ENCODE results near the gene SREBF2. TPM values are rescaled to one million over a fixed set of nuclear protein-coding genes. Genes with fewer than 3 reads are reported as not detected.
"Not testable (repeated sequence)": the region's sequence is repeated elsewhere in the genome, so short reads cannot be mapped to it uniquely, and the experiment has no call there.

Gene SREBF2
- total RNA-seq, 1 donor from 2014 or later, result 26.0 TPM

DNA sequence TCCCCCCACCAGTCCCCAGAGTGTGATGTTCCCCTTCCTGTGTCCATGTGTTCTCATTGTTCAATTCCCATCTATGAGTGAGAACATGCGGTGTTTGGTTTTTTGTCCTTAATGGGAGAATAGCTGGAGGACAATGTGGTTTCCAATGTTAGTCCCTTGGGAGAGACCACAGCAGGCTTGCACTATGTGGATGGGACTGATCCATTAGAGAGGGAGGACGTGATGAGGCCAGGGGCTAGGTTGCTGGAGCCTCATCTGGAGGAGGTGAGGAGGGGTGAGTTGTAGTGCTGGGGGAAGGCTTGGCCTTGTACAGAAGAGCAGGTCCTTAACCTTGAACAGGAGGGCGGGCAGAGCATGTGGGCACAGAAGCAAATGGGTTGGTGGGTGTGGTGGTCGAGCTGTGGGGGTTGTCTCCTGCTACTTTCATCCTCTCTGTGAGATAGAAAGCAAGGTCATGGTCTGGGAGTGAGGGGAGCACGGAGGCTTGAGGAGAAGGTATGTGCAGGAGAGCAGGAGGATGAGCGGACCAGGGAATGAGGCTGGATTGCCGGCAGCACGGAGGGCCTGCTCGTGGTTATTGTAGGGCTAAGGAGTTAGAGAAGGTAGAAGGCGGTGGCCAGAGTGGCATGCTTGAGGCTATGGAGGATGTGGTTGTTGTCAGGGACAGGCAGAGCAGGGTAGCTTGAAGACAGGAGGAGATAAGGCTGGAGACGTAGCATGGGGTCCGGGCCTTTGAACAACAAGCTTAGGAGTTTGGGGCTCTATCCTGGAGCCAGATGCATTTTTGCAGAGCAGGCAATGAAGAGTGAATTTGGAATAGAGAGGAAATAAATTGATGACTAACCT lies 11.2 kb upstream of the SREBF2 start:
- DNase-seq (ENCODE audit: low spot score), result no peak

DNA sequence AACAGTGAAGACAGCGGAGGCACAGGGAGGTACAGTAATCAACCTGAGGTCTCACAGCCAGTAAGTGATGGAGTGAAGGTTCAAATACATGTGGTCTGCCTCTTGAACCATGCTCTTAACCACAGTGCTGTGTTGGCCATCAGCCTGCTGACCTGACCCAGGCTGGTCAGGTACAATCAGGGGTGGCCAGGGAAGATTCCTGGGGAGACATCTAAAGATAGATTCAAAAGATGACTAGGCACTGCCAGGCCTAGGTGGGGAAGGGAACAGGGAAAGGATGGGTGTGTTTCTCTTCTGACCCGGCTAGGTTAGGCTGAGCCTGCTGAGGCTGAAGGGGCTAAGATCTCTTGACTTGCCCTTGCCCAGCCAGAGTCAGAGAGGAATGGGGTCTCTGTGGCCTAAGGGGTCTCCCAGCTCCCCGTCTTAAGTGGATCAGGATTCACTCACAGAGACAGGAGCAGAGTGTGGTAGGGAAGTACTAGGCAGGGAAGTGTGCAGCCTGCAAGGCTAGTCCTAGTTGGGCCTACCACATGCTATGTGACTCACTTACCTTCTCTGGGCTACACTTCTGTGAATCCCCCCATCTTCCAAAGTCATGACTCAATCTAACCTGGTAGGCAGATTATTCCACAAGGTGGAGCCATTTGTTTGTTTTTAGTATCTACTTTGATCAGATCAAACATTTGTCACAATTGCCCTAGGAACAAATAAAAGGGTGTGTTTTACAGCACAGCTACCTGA lies 10.4 kb upstream of the SREBF2 start:
- DNase-seq (ENCODE audit: low spot score), result peak; percentile 49

DNA sequence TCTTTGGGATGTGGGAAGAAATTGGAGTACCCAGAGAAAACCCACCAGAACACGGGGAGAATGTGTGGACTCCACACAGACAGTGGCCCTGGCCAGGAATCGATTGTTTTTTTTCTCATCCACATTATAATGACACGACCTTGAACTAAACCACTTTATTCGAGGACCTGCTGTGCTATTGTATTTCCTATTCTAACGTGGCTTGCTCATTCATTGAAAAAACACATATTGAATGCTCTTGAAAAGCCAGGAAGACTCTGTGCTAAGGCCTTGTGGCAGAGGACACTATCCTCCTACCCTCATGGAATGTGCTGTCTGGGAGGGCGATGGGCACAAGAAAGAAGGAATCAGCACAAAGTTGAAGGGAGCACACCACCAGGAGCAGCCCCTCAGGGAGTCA lies 9.1 kb upstream of the SREBF2 start:
- DNase-seq (ENCODE audit: low spot score), result no peak

DNA sequence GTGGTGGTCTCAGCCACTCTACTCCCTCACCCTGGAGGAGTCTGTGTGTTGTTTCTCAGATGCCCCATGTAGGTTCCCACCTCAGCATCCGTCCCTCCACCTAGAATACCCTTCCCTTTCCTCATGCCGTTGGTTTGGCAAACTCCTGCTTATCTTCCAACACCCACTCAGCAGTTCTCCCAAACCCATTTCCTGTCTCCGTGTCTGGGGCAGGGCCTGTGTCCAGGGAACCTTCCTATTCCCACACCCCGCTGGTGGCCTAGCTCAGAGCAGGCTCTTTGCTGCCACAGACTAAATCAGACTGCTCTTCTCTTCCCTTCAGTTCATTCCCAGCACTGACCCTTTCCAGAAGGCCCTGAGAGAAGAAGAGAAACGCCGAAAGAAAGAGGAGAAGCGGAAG lies 7.5 kb upstream of the SREBF2 start:
- DNase-seq (ENCODE audit: low spot score), result no peak

DNA sequence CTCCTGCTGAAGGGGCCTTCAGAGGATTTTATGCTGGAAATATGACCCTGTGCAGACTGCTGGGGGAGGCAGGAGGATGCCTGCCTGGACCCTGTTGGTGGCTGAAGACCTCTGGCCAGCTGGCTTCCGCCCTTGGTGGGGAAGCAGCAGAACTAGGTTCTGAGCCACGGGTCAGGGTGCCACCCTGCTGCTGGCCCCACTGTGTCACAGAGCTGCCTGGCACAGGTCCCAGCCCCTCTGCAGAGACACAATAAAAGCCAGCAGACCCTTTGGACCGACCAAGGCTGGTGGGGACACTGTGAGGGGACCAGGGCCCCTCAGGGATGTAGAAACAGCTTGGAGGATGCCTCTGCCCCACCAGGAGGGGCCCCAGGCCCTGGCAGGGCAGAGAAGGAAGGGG lies 6.9 kb upstream of the SREBF2 start:
- no peak for DNase-seq (ENCODE audit: low spot score)

DNA sequence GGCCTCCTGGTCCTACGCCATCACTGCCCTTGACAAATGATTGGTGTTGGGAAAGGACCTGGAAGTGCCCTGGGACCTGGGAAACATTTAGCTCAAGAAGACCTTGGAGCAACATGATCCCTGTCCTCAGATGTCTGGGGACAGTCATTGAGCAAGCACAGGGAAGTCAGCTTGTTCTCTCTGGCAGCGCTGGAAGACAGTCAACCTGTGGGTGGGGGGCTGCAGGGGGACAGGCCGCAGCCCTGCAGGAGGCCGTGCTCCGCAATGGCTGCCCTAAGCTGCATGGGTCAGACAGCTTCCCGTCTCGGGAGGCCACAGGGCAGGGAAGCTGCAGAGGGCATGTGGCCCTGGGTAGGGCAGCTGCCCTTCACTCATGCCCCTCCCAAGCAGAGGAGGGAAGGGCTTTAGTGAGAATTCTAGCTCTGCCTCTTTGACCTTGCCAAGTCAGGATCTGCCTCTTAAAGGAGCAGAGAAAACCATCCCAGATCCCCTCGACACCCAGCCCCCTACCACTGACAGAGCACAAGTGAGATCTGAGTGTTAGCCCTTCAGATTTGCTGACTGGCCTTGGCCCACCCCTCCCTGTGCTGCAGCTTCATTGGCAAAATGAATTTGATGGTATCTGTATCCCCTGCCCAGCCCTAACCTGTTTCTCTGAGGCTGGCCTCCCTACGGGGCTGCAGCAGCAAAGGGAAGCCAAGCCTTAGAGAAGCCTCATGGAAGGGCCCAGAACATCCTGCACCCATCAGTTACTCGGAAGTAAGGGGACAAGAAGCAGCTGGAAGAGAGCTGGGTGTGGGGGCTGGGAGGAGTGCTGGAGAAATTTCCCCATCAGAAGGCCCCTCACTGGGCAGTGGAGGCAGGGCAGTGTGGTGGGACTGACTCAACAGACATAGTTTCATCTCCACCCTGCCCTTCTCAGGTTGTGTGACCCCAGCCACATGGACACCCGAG lies 6.2 kb upstream of the SREBF2 start:
- DNase-seq (ENCODE audit: low spot score), result peak; percentile 72

DNA sequence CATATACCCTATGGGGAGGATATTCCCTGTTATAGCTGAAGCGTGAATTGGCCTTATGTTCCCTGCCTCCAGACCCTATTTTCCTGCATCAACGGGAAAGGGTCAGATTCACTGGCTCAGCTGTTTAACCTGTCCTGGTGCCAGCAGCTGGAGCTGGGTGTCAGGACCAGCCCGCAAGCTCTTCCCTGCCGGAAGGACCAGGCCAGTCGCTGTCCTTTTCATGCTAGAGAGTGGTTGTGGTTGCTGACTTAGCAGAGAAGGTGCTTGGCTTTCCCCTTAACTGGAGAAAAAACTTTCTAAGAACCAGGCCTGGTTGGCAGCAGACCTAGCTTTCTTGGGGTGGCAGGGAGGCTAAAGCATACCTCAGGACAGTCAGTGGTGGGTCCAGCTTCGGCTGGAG lies 5.2 kb upstream of the SREBF2 start:
- no peak for DNase-seq (ENCODE audit: low spot score)

DNA sequence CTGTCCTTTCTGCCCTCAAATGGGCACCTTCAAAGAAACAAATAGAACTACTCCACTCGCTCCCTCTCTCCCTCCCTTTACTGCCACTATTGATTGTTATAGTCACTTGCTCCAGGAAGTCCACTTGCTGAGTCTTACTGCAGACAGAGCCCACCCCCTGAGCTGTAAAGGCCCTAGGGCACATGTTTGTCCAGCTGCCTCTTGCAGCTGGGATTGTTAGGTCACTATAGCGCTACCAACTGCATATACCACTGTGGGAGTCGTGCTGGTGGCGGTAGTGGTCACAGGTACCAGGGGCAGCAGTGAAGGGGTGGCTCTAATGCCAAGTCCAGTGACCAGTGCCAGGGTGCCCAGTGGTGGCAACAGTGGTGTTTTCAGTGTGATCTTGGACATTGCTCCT lies 4.4 kb upstream of the SREBF2 start:
- DNase-seq (ENCODE audit: low spot score), result no peak

DNA sequence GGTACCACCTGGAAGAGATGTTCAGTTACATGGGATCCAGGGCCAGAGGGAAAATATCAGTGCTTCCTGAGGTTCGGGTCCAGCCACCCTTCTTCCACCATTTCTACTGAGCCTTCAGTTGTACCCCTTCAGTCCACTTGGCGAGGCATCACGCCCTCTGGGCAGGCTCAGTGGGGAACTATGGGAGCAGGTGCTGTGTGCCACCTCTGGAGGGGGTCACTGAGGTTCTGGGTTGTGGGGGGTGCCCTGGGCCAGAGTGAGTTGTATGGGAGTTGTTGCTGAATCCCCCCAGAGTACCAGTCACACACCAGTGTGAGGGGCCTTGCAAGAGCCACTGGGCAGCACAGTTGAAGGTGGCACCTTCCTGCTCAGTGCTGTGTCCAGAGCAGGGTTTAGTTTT lies 2.7 kb upstream of the SREBF2 start:
- no peak for DNase-seq (ENCODE audit: low spot score)

DNA sequence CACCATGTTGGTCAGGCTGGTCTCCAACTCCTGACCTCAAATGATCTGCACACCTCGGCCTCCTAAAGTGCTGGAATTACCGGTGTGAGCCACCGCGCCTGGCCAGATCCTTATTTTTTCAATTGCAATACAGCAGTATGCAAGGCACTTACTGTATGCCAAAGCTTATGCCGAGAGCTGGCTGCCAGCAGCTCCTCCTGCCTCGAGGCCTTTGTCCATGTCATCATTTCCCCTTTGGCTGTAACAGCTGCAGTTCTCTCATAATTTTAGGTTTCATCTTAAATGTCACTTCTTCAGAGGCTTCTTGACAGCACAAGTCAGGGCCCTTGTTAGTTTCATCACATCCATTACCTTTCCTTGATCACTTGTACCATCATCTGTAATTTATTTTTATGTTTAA lies 1.5 kb upstream of the SREBF2 start:
- no peak for DNase-seq (ENCODE audit: low spot score)

DNA sequence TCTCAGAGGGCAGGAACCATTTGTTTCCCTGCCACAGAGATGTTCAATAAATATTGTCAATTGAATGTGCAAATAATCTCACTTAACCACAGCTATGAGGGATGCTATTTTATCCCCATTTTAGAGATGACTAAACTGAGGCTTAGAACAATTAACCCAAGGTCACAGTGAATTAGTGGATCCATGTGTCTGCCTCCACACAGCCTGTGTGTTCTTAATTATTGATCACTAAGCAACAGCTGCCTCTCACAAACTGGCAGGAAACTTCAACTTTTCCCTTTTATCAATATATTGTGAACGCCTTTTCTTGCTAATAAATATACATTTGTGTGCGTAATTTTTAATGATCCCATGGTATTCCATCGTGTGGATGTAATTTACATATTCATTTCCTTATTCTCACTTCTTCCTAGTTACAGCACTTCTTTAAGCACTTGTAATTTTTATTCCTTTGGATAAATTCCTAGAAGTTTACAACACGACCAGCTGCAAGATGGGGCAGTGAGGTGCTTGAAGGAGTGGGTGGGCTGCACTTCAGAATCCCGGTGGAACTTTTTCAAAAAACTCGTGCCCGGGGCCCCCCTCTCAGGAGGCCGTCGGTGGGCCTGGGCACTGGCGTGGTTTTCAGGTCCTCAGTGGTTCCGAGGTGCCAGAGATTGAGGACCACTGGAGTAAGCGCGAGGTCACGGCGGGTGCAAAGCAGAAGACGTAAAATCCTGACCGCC lies 915 bp upstream of the SREBF2 start:
- no peak for DNase-seq (ENCODE audit: low spot score)

DNA sequence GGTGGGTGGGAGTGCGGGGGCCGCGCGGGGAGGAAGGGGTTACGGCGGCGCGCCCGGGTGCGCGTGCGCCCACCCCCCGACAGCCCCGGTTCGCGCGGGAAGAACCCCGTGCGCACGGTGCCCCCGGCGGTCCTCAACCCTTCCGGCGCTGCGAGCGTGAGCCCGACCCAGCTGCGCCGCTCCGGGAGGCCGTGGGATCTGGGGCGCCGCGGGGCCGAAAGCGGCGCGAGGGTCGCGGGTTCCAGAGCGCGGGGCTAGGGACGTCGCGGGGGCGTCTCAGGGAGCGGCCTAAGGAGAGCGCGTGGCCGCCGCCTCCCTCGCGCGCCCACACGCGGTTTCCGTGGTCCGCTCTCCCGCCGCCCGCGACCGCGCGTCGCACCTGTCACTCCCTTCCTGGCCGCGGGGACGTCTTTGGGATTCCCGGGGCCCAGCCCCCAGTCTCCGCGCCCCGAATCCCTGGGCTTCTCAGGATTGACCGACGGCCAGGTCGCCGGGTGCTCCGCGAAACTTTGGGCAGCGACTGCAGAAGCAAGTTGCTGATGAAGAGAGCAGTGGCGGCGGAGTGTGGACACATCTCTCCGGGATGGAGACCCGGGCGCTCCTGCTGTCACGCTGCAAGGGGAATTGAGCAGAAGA lies 582 bp downstream of the SREBF2 start:
- DNase-seq (ENCODE audit: low spot score), result peak; percentile 40

DNA sequence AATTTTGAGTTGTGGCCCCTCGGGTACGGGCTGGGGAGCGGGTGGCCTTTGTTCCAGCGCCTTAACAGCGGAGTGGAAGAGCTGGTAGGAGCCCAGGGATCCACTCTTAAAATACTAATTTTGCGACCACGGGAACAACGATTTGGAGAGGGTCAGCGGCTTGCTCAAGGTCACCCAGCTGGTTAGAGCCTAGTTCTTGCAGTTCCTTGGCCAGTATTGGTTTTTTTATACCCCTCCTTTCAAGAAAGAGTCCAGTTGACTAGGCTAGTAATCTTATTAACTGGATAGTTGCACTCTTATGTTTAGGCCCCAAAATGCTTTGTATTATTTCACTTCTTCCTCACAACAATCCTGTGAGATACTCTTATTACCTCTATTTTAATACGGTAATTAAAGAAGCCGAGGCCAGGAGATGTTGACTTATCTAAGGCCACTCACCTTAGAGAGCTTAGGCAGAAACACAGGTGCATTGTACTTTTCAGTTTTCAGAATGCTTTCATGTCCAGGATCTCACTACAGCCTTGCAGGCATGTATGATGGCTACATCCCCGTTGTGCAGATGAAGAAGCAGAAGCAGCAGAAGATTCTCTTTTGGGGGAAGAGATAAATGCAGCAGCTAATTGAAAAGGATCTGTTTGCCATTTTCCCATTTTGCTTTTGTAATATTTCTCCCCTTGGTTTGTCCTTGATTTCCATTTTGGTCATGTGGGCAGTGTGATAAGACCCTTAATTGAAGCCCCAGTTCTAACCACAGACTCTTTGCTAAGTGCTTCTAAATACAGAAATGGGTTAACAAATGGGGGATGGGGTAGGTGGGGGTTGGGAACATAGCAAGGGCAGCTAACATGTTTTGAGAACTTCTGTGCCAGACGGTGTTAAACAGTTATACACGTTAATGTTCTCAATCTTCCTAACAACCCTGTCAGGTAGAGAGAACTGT lies 1.4 kb downstream of the SREBF2 start:
- DNase-seq (ENCODE audit: low spot score), result no peak

DNA sequence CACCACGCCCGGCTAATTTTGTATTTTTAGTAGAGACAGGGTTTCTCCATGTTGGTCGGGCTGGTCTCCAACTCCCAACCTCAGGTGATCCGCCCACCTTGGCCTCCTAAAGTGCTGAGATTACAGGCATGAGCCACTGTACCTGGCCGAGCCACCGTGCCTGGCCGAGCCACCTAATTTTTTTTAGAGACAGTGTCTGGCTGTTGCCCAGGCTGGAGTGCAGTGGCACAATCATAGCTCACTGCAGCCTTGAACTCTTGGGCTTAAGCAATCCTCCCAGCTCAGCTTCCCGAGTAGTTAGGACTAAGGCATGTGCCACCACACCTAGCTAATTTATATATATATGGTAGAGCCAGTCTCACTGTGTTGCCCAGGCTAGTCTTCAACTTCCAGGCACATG lies 2.6 kb downstream of the SREBF2 start:
- DNase-seq (ENCODE audit: low spot score), result not testable (repeated sequence)

DNA sequence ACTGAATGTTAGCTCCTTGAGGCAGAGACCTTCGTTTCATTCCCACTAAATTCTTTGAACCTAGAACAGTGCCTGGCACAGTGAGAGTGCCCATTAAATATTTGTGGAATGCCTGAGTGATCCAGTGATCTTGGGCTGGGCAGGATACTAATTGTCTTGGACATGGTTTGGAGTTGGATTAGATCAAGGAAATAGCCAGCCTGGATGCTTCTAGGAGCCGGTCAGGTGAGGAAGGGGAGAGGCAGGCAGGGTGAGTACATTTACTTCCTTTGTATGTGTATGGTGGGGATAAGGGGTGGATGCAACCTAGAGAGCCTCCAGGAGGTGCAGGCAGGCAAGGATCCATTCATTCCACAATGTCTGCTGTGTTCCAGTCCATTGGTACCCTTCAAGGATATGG lies 3.6 kb downstream of the SREBF2 start:
- no peak for DNase-seq (ENCODE audit: low spot score)

DNA sequence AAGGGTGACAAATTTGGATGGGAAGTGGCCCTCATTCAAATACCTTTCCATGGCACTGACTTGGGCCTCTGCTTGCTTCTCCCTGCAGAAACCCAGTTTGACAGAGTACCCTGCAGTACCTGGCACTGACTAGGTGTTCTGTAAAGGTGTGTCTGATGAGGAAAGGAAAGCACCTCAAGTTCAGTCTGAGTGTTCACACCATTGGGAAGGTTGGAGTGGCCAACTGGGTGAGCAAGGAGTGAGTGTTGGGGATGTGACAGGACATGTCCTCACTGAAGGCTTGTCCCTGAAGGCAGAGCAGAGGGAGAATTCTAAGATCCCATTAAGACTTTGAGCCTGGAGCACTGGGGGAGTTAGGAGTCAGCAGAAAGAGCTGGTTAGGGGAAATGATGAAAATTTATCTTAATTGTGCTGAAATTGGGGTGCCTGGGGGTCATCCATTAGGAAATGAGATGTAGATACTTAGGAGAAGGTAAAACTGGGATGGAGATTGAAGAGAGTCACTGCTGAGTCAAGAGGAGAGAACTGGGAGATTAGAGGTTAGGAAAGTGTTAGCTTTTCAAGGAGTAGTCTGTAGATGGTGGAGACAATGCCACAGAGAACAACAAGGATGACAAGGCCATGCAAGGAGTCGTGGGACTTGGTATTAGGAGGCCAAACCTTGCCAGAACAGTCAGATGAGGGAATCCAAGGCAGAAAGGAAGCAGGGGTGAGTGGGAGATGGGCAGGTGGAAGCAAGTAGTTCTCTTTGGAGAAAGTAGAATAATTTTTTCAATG lies 6.1 kb downstream of the SREBF2 start:
- no peak for DNase-seq (ENCODE audit: low spot score)

DNA sequence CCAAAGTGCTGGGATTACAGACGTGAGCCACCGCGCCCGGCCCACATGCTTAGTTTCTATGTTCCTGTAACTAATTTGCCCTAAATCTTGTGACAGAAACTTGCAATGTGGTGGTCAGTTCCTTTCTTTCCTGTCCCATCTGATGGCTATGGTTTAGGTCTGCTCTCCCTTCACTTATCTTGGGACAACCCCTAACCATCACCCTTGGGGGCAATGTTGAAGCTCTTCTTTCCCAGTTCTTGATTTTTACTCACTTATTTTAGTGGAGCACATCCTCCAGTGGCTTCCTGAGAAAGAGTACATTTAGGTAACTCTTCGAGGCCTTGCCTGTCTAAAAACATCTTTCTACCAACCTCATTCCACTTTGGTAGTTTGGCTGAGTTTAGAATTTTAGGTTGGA lies 7.3 kb downstream of the SREBF2 start:
- no peak for DNase-seq (ENCODE audit: low spot score)

DNA sequence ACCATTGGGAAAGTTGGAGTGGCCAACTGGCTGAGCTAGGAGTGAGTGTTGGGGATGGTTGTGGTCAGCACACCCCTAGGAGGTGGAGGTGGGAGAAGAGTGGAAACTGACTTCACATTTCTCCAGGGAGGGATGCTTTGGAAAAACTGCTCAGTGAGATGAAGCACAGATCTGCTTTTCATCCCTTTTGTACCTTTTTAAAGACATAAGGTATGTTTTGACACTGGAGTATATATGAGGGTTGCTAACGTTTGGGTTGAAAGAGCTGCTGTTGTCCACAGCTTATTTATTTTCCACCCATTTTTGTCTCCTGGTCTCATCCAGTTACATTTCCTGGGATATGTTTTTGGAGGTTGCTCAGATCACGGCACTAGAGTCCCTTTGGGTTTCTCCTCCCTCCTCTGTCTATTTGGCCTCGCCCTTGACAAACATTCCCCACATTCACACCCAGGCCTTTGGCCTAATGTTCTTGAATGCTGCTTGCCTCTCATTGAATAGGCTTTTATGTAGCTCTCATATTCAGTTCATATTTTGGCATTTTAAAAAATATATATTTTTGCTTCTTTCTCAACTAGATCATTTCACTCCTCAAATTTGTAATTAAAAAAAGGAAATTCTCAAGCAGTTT lies 8.3 kb downstream of the SREBF2 start:
- no peak for DNase-seq (ENCODE audit: low spot score)

All from umbilical cord (tissue), 2 donors.